Activated gamma-delta T cell treated with Interleukin-2 at 50 U/mL for 16 hours (primary cell): ENCODE measurements around the gene RUVBL1.
A peak's percentile ranks its signal among the peaks of the same experiment; 100 is the strongest.
"Not testable (repeated sequence)": the region's sequence is repeated elsewhere in the genome, so short reads cannot be mapped to it uniquely, and the experiment has no call there.

Experiments
- DNase-seq: peaks from one replicate; pipeline ENCODE4 v3.0.0-alpha.2; 2020

RUVBL1 gene

GRCh38 chr3:128123538-128124368, at the start of gene RUVBL1:
RUVBL1 (minus strand) TSS chr3:128123812; CDS start chr3:128123724, 88 bp downstream.
- peak; percentile 95 for DNase-seq

GRCh38 chr3:128173200-128173599, 49.6 kb upstream of the RUVBL1 start:
- DNase-seq: no peak

GRCh38 chr3:128170866-128171516, 47.4 kb upstream of the RUVBL1 start:
- DNase-seq: no peak

GRCh38 chr3:128168836-128169235, 45.2 kb upstream of the RUVBL1 start:
- no peak for DNase-seq

- no peak for DNase-seq
These were observed 44.5 kb upstream of the RUVBL1 start for GRCh38 chr3:128167973-128168674.

GRCh38 chr3:128167646-128167972, 44.0 kb upstream of the RUVBL1 start:
- no peak for DNase-seq

GRCh38 chr3:128166971-128167453, 43.4 kb upstream of the RUVBL1 start:
- no peak for DNase-seq

- DNase-seq: no peak
These were observed 39.8 kb upstream of the RUVBL1 start for GRCh38 chr3:128163432-128163831.

GRCh38 chr3:128160661-128161060, 37.0 kb upstream of the RUVBL1 start:
- DNase-seq: no peak

GRCh38 chr3:128155616-128156360, 32.2 kb upstream of the RUVBL1 start:
- no peak for DNase-seq

GRCh38 chr3:128154354-128154753, 30.7 kb upstream of the RUVBL1 start:
- not testable (repeated sequence) for DNase-seq

GRCh38 chr3:128153156-128154041, 29.8 kb upstream of the RUVBL1 start, which contains the start of gene EEFSEC:
EEFSEC (plus strand) TSS chr3:128153481; CDS start chr3:128153508, 27 bp downstream.
- peak; percentile 84 for DNase-seq

GRCh38 chr3:128152419-128153155, 29.0 kb upstream of the RUVBL1 start:
- no peak for DNase-seq

- no peak for DNase-seq
These were observed 28.2 kb upstream of the RUVBL1 start for GRCh38 chr3:128151758-128152274.

GRCh38 chr3:128149650-128150049, 26.0 kb upstream of the RUVBL1 start:
- no peak for DNase-seq

- DNase-seq: no peak
These were observed 22.6 kb upstream of the RUVBL1 start for GRCh38 chr3:128146201-128146600.

GRCh38 chr3:128145279-128145678, 21.7 kb upstream of the RUVBL1 start:
- no peak for DNase-seq

- DNase-seq: no peak
These were observed 21.0 kb upstream of the RUVBL1 start for GRCh38 chr3:128144512-128145187.

GRCh38 chr3:128143496-128143895, 19.9 kb upstream of the RUVBL1 start:
- DNase-seq: no peak

GRCh38 chr3:128133273-128133883, 9.8 kb upstream of the RUVBL1 start:
- DNase-seq: peak; percentile 31
